ENCODE measurements around the gene KCNJ13.

The KCNJ13 gene

GRCh38 chr2:232793271-232793670 is 16.9 kb upstream of the KCNJ13 start:
- H3K9me3 ChIP-seq (ENCODE audit: control insufficient read depth, low read length), result no peaks in the 10 kb centered on the region
- H3K4me3 ChIP-seq (ENCODE audit: extremely low read depth, insufficient read depth, low read length, poor library complexity, severe bottlenecking), result no peak overlapping the region
- WGBS, 2 experiments (ENCODE audit: insufficient coverage in 2 of 2), result 75 to 89% methylated on average over 4 of the region's 4 CpGs
- no peaks in the 10 kb centered on the region for H3K4me1 ChIP-seq (ENCODE audit: control insufficient read depth, insufficient read depth, low read length, poor library complexity, severe bottlenecking)
- H3K36me3 ChIP-seq (ENCODE audit: control insufficient read depth, insufficient read depth, low read length), result peaks cover 92% of the 10 kb centered on the region
- no peak overlapping the region for H3K27ac ChIP-seq (ENCODE audit: low read depth, low read length, severe bottlenecking)

- Histone ChIP-seq H3K4me3 (ENCODE audit: extremely low read depth, insufficient read depth, low read length, poor library complexity, severe bottlenecking) (no peak overlapping the region), H3K4me1 (ENCODE audit: control insufficient read depth, insufficient read depth, low read length, poor library complexity, severe bottlenecking) (no peaks in the 10 kb centered on the region), H3K9me3 (ENCODE audit: control insufficient read depth, low read length) (no peaks in the 10 kb centered on the region), H3K36me3 (ENCODE audit: control insufficient read depth, insufficient read depth, low read length) (peaks cover 89% of the 10 kb centered on the region), H3K27ac (ENCODE audit: low read depth, low read length, severe bottlenecking) (no peak overlapping the region)
- WGBS, 2 experiments (ENCODE audit: insufficient coverage in 2 of 2), result 96 to 100% methylated on average over 2 to 3 of the region's 4 CpGs
Observed at GRCh38 chr2:232791518-232791917, 15.2 kb upstream of the KCNJ13 start.

DNA sequence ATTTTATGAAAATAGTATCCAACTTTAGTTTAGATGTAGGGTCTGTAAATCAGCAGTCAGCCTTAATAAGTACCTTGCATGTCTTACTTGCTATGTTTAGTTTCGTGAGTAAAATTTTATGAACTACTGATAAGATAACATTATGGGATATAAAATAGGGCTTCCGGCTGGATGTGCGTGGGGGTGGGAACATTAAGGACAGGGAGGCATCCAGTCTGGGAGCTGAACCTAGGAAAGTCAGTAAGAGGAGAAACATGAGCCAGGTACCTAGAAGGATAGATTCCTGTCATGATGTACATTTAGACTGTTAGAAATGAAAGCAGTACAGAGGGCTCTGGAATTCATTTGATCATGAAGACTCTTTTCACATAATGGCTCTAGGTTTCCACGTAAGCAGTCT is 12.7 kb upstream of the KCNJ13 start:
- Histone ChIP-seq H3K4me3 (ENCODE audit: extremely low read depth, insufficient read depth, low read length, poor library complexity, severe bottlenecking) (no peak overlapping the region), H3K9me3 (ENCODE audit: control insufficient read depth, low read length) (no peaks in the 10 kb centered on the region), H3K36me3 (ENCODE audit: control insufficient read depth, insufficient read depth, low read length) (peaks cover 82% of the 10 kb centered on the region), H3K27ac (ENCODE audit: low read depth, low read length, severe bottlenecking) (no peak overlapping the region), H3K4me1 (ENCODE audit: control insufficient read depth, insufficient read depth, low read length, poor library complexity, severe bottlenecking) (no peaks in the 10 kb centered on the region)
- 100% methylated on average over 3 of the region's 4 CpGs for WGBS, 2 experiments (ENCODE audit: insufficient coverage in 2 of 2)

- H3K36me3 ChIP-seq (ENCODE audit: control insufficient read depth, insufficient read depth, low read length), result peaks cover 72% of the 10 kb centered on the region
Observed at GRCh38 chr2:232787806-232788205, 11.4 kb upstream of the KCNJ13 start.

DNA sequence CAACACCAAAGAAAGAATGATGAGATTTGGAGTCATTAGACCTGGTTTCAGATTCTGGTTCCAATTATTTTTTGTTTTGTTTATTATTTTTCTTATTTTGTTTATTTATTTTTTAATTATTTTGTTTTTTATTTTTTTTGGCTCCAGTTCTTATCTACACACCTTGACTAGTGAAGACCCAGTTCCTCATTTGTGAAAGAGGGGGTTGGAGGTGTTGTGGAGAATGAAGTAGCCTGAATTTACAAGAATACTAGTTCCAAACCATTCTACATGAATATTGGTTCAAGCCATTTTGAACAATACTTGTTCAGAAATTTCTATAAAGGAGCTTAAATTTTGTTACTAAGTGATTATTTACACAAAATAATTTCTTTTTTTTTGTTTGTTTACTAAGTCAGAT is 6.9 kb upstream of the KCNJ13 start:
- Histone ChIP-seq H3K9me3 (ENCODE audit: control insufficient read depth, low read length) (no peaks in the 10 kb centered on the region), H3K4me3 (ENCODE audit: extremely low read depth, insufficient read depth, low read length, poor library complexity, severe bottlenecking) (no peak overlapping the region), H3K27ac (ENCODE audit: low read depth, low read length, severe bottlenecking) (no peak overlapping the region), H3K4me1 (ENCODE audit: control insufficient read depth, insufficient read depth, low read length, poor library complexity, severe bottlenecking) (no peaks in the 10 kb centered on the region), H3K36me3 (ENCODE audit: control insufficient read depth, insufficient read depth, low read length) (peaks cover 55% of the 10 kb centered on the region)

More at GRCh38 chr2:232787806-232788205, 11.4 kb upstream of the KCNJ13 start:
- Histone ChIP-seq H3K4me1 (ENCODE audit: control insufficient read depth, insufficient read depth, low read length, poor library complexity, severe bottlenecking) (no peaks in the 10 kb centered on the region), H3K4me3 (ENCODE audit: extremely low read depth, insufficient read depth, low read length, poor library complexity, severe bottlenecking) (no peak overlapping the region), H3K9me3 (ENCODE audit: control insufficient read depth, low read length) (no peaks in the 10 kb centered on the region), H3K27ac (ENCODE audit: low read depth, low read length, severe bottlenecking) (no peak overlapping the region)

- Histone ChIP-seq H3K4me3 (ENCODE audit: extremely low read depth, insufficient read depth, low read length, poor library complexity, severe bottlenecking) (no peak overlapping the region), H3K36me3 (ENCODE audit: control insufficient read depth, insufficient read depth, low read length) (peaks cover 50% of the 10 kb centered on the region), H3K4me1 (ENCODE audit: control insufficient read depth, insufficient read depth, low read length, poor library complexity, severe bottlenecking) (peaks cover 1% of the 10 kb centered on the region), H3K9me3 (ENCODE audit: control insufficient read depth, low read length) (no peaks in the 10 kb centered on the region), H3K27ac (ENCODE audit: low read depth, low read length, severe bottlenecking) (no peak overlapping the region)
Observed at GRCh38 chr2:232781765-232782164, 5.4 kb upstream of the KCNJ13 start.

- WGBS, 2 experiments (ENCODE audit: insufficient coverage in 2 of 2), result 100% methylated on average over 1 of the region's 1 CpG; no CpG with 5 or more reads in 1 of the 2 experiments
- Histone ChIP-seq H3K9me3 (ENCODE audit: control insufficient read depth, low read length) (no peaks in the 10 kb centered on the region), H3K36me3 (ENCODE audit: control insufficient read depth, insufficient read depth, low read length) (peaks cover 36% of the 10 kb centered on the region), H3K27ac (ENCODE audit: low read depth, low read length, severe bottlenecking) (no peak overlapping the region), H3K4me1 (ENCODE audit: control insufficient read depth, insufficient read depth, low read length, poor library complexity, severe bottlenecking) (peaks cover 7% of the 10 kb centered on the region), H3K4me3 (ENCODE audit: extremely low read depth, insufficient read depth, low read length, poor library complexity, severe bottlenecking) (no peak overlapping the region)
Observed at GRCh38 chr2:232779934-232780333, 3.6 kb upstream of the KCNJ13 start.

DNA sequence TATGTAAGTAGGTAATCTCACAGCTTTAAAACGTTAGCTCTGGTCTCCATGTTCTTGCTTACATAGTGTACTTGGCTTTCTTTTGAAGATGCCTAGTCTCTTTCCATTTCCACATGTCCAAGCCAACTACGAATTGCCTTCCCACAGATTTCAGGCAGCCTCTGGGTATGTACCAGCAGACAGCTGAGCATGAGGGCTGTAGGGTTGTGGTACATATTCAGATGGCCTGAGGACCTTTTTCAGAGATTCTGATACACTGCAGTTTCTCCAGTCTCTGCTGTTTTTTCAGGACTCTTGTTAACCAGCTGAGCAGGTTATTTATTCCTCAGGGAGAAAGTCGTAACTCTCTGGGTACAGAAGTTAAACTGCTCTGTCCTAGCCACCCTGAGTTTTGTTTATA is 3.1 kb upstream of the KCNJ13 start:
- no peak overlapping the region for H3K4me3 ChIP-seq (ENCODE audit: extremely low read depth, insufficient read depth, low read length, poor library complexity, severe bottlenecking)
- H3K27ac ChIP-seq (ENCODE audit: low read depth, low read length, severe bottlenecking), result no peak overlapping the region
- H3K9me3 ChIP-seq (ENCODE audit: control insufficient read depth, low read length), result no peaks in the 10 kb centered on the region
- H3K4me1 ChIP-seq (ENCODE audit: control insufficient read depth, insufficient read depth, low read length, poor library complexity, severe bottlenecking), result peaks cover 7% of the 10 kb centered on the region
- H3K36me3 ChIP-seq (ENCODE audit: control insufficient read depth, insufficient read depth, low read length), result peaks cover 34% of the 10 kb centered on the region
- WGBS, 2 experiments (ENCODE audit: insufficient coverage in 2 of 2), result 85 to 100% methylated on average over 2 of the region's 3 CpGs

DNA sequence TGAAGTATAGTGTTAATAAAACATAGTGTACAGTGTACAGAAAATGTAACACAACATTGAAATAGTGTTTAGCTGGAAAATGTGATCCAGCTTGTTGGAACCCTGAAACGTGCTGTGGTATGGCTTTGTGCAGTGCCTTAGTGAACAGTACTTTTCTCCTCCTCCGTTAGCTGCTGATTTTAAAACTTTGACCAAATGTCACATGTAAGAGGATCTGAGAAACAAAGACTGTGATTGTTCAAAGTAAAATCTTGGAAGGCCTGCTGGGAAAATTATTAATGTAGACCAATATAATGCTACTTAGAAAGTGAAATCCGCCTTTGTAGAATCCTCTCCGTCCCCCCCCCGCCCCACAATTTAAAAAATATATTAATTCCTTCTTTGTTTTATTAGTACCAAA is 911 bp upstream of the KCNJ13 start:
- H3K36me3 ChIP-seq (ENCODE audit: control insufficient read depth, insufficient read depth, low read length), result peaks cover 32% of the 10 kb centered on the region
- 100% methylated on average over 1 of the region's 5 CpGs for WGBS, 2 experiments (ENCODE audit: insufficient coverage in 2 of 2)
- H3K4me3 ChIP-seq (ENCODE audit: extremely low read depth, insufficient read depth, low read length, poor library complexity, severe bottlenecking), result no peak overlapping the region
- no peaks in the 10 kb centered on the region for H3K9me3 ChIP-seq (ENCODE audit: control insufficient read depth, low read length)
- H3K4me1 ChIP-seq (ENCODE audit: control insufficient read depth, insufficient read depth, low read length, poor library complexity, severe bottlenecking), result peaks cover 7% of the 10 kb centered on the region
- no peak overlapping the region for H3K27ac ChIP-seq (ENCODE audit: low read depth, low read length, severe bottlenecking)

DNA sequence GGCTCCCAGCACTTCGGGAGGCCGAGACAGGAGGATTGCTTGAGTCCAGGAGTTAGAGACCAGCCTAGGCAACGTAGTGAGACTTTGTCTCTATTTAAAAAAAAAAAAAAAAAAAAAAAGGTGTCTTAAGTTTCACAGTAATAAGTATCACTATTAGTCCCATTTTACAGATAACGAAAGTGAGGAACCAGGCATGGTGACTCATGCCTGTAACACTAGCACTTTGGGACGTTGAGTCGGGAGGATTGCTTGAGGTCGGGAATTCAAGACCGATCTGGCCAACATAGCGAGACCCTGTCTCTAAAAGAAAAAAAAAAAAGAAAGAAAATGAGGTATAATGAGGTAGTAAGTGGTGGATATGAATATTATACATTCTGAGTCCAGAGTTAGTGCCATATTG is 2.5 kb downstream of the KCNJ13 start:
- 90 to 98% methylated on average over 6 of the region's 9 CpGs for WGBS, 2 experiments (ENCODE audit: insufficient coverage in 2 of 2)
- H3K36me3 ChIP-seq (ENCODE audit: control insufficient read depth, insufficient read depth, low read length), result peaks cover 26% of the 10 kb centered on the region
- H3K9me3 ChIP-seq (ENCODE audit: control insufficient read depth, low read length), result no peaks in the 10 kb centered on the region
- H3K27ac ChIP-seq (ENCODE audit: low read depth, low read length, severe bottlenecking), result no peak overlapping the region
- no peak overlapping the region for H3K4me3 ChIP-seq (ENCODE audit: extremely low read depth, insufficient read depth, low read length, poor library complexity, severe bottlenecking)
- H3K4me1 ChIP-seq (ENCODE audit: control insufficient read depth, insufficient read depth, low read length, poor library complexity, severe bottlenecking), result peaks cover 7% of the 10 kb centered on the region

GRCh38 chr2:232772531-232772930 is 3.8 kb downstream of the KCNJ13 start:
- Histone ChIP-seq H3K4me1 (ENCODE audit: control insufficient read depth, insufficient read depth, low read length, poor library complexity, severe bottlenecking) (peaks cover 7% of the 10 kb centered on the region), H3K27ac (ENCODE audit: low read depth, low read length, severe bottlenecking) (no peak overlapping the region), H3K4me3 (ENCODE audit: extremely low read depth, insufficient read depth, low read length, poor library complexity, severe bottlenecking) (no peak overlapping the region), H3K36me3 (ENCODE audit: control insufficient read depth, insufficient read depth, low read length) (peaks cover 28% of the 10 kb centered on the region), H3K9me3 (ENCODE audit: control insufficient read depth, low read length) (no peaks in the 10 kb centered on the region)
- WGBS, 2 experiments (ENCODE audit: insufficient coverage in 2 of 2), result 100% methylated on average over 1 of the region's 2 CpGs; no CpG with 5 or more reads in 1 of the 2 experiments

DNA sequence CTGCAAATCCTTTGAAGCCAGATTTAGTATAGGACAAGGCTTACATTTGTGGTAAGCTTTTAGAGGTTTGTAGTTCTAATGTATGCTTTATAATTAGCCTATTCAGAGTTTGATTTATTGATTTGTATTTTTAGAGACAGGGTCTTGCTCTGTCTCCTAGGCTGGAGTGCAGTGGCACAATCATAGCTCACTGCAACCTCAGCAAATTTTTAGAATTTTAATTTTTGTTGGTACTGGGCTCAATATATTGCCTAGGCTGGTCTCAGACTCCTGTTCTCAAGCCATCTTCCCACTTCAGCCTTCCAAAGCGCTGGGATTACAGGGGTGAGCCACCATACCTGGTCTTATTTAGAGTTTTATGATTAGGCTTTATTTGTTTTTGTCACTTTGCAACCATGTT is 4.5 kb downstream of the KCNJ13 start:
- no peak overlapping the region for H3K4me3 ChIP-seq (ENCODE audit: extremely low read depth, insufficient read depth, low read length, poor library complexity, severe bottlenecking)
- no CpG with 5 or more reads among the region's 1 CpG for WGBS, 2 experiments (ENCODE audit: insufficient coverage in 2 of 2)
- H3K27ac ChIP-seq (ENCODE audit: low read depth, low read length, severe bottlenecking), result no peak overlapping the region
- peaks cover 24% of the 10 kb centered on the region for H3K36me3 ChIP-seq (ENCODE audit: control insufficient read depth, insufficient read depth, low read length)
- H3K4me1 ChIP-seq (ENCODE audit: control insufficient read depth, insufficient read depth, low read length, poor library complexity, severe bottlenecking), result peaks cover 7% of the 10 kb centered on the region
- no peaks in the 10 kb centered on the region for H3K9me3 ChIP-seq (ENCODE audit: control insufficient read depth, low read length)
